ENCODE measurements around the gene NCAPD3. TPM values are rescaled to one million over a fixed set of nuclear protein-coding genes. Genes with fewer than 3 reads are reported as not detected.

Gene NCAPD3
- total and polyA plus RNA-seq, 2 donors (not counting 3 experiments of a cell fraction or from before 2014, with no cell fraction given) = 22.6 to 43.8 TPM

- H2AFZ ChIP-seq (ENCODE audit: low read depth, low read length) = no peak overlapping the region
- H3K9me1 ChIP-seq (replicated peaks; ENCODE audit: control insufficient read depth, extremely low read depth, insufficient read depth, low read length) = no peaks in the 10 kb centered on the region
- H3K4me1 ChIP-seq (ENCODE audit: control insufficient read depth, extremely low read depth, insufficient read depth, low read length) = no peaks in the 10 kb centered on the region
- POLR2A ChIA-PET = no interaction called here
- no peak overlapping the region for H3K9ac ChIP-seq (replicated peaks; ENCODE audit: extremely low read depth, insufficient read depth, low read length)
- H3K4me2 ChIP-seq (ENCODE audit: insufficient read depth, low read length) = no peak overlapping the region
- CTCF ChIA-PET = no interaction called here
- no peak overlapping the region for H3K27ac ChIP-seq (ENCODE audit: insufficient read depth, low read depth, low read length)
- TF ChIP-seq FOS (IDR thresholded peaks at IDR 0.05; ENCODE audit: borderline replicate concordance, insufficient read depth, low read length) (no peak), CTCF (IDR thresholded peaks at IDR 0.05; ENCODE audit: extremely low read depth in 1 of 2, insufficient read depth in 1 of 2, low read depth in 1 of 2, low read length in 2 of 2) (no peak), JUN (IDR thresholded peaks at IDR 0.05; ENCODE audit: borderline replicate concordance, insufficient read depth, insufficient read length, low read depth) (no peak), MYC (IDR thresholded peaks at IDR 0.05; ENCODE audit: low read depth, low read length) (no peak), POLR2A (IDR thresholded peaks at IDR 0.05; ENCODE audit: low read depth, low read length) (no peak), GATA2 (IDR thresholded peaks at IDR 0.05; ENCODE audit: insufficient read depth, insufficient read length, low read depth, low read length) (no peak), EZH2 (IDR thresholded peaks at IDR 0.05; ENCODE audit: borderline replicate concordance, low read depth, low read length, severe bottlenecking) (no peak), MAX (IDR thresholded peaks at IDR 0.05; ENCODE audit: insufficient read depth, insufficient read length) (no peak), POLR2AphosphoS5 (IDR thresholded peaks at IDR 0.05; ENCODE audit: insufficient read depth, low read depth, low read length) (no peak)
- DNase-seq (ENCODE audit: low read depth, low spot score) = no peak
- dilution Hi-C loops (cut with MboI; ENCODE audit: extremely low pct_ligation_motif_present, low sequenced_read_pairs) = no loop called here
- intact Hi-C loops (cut with micrococcal nuclease) = no loop called here
- no peak for FAIRE-seq
- BruUV-seq (replicated peaks) = no TSS peak
- no peak overlapping the region for H3K4me3 ChIP-seq (replicated peaks in 1 of 3; ENCODE audit: insufficient read depth in 1 of 3, low read depth in 1 of 3, low read length in 3 of 3)
- no peaks in the 10 kb centered on the region for H3K9me3 ChIP-seq (replicated peaks; ENCODE audit: control insufficient read depth, insufficient read depth, low read length)
- H3K36me3 ChIP-seq (ENCODE audit: control insufficient read depth in 2 of 2, extremely low read depth in 1 of 2, insufficient read depth in 2 of 2, low read length in 2 of 2) = peaks cover 4 to 8% of the 10 kb centered on the region in 2 experiments
- no peaks in the 10 kb centered on the region for H3K27me3 ChIP-seq (ENCODE audit: control insufficient read depth in 2 of 2, insufficient read depth in 2 of 2, low read length in 2 of 2)
- no peaks in the 10 kb centered on the region for H4K20me1 ChIP-seq (replicated peaks; ENCODE audit: control insufficient read depth, extremely low read depth, insufficient read depth, low read length)
- H3K79me2 ChIP-seq (ENCODE audit: control insufficient read depth, insufficient read depth, low read length) = peaks cover 48% of the 10 kb centered on the region
Observed at GRCh38 chr11:134216816-134217215, 7.0 kb downstream of the NCAPD3 start.
